ENCODE measurements around the gene RBPMS2.

RBPMS2 gene

GRCh38 chr15:64782751-64783150, 7.4 kb upstream of the RBPMS2 start:
- no peak for DNase-seq (ENCODE audit: low read depth)
- H3K4me3 ChIP-seq (ENCODE audit: control insufficient read depth, low read depth, low read length) = no peak overlapping the region
- TF ChIP-seq, protein P1, sequence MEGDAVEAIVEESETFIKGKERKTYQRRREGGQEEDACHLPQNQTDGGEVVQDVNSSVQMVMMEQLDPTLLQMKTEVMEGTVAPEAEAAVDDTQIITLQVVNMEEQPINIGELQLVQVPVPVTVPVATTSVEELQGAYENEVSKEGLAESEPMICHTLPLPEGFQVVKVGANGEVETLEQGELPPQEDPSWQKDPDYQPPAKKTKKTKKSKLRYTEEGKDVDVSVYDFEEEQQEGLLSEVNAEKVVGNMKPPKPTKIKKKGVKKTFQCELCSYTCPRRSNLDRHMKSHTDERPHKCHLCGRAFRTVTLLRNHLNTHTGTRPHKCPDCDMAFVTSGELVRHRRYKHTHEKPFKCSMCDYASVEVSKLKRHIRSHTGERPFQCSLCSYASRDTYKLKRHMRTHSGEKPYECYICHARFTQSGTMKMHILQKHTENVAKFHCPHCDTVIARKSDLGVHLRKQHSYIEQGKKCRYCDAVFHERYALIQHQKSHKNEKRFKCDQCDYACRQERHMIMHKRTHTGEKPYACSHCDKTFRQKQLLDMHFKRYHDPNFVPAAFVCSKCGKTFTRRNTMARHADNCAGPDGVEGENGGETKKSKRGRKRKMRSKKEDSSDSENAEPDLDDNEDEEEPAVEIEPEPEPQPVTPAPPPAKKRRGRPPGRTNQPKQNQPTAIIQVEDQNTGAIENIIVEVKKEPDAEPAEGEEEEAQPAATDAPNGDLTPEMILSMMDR (IDR thresholded peaks at IDR 0.05; ENCODE audit: control insufficient read depth, insufficient read depth, low read depth, low read length, missing control alignments) = no peak

DNA sequence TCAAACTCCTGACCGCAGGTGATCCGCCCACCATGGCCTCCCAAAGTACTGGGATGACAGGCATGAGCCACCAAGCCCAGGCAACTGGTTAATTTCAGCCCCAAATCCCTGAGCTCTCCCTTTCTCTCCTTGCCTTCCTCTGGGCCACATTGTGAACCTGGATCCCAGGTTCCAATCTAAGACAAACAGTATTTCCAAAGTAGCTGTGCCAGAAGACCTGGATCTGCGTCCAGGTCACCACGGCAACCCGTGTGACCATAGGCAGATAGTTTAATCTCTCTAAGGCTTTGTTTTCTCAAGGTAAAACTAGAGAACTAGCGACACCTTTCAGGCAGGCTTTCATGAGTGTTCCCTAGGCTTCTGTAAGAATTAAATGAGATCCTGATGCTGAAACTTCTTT, 5.9 kb upstream of the RBPMS2 start:
- no peak for DNase-seq (ENCODE audit: low read depth)
- TF ChIP-seq, protein P1 (IDR thresholded peaks at IDR 0.05; ENCODE audit: control insufficient read depth, insufficient read depth, low read depth, low read length, missing control alignments) = no peak
- no peak overlapping the region for H3K4me3 ChIP-seq (ENCODE audit: control insufficient read depth, low read depth, low read length)

GRCh38 chr15:64780600-64781156, 5.3 kb upstream of the RBPMS2 start:
- TF ChIP-seq, protein P1 (IDR thresholded peaks at IDR 0.05; ENCODE audit: control insufficient read depth, insufficient read depth, low read depth, low read length, missing control alignments) = no peak
- H3K4me3 ChIP-seq (ENCODE audit: control insufficient read depth, low read depth, low read length) = no peak overlapping the region
- no peak for DNase-seq (ENCODE audit: low read depth)

- no peak overlapping the region for H3K4me3 ChIP-seq (ENCODE audit: control insufficient read depth, low read depth, low read length)
- DNase-seq (ENCODE audit: low read depth) = no peak
- TF ChIP-seq, protein P1 (IDR thresholded peaks at IDR 0.05; ENCODE audit: control insufficient read depth, insufficient read depth, low read depth, low read length, missing control alignments) = no peak
Observed at GRCh38 chr15:64779630-64780029, 4.2 kb upstream of the RBPMS2 start.

GRCh38 chr15:64779024-64779423, 3.6 kb upstream of the RBPMS2 start:
- no peak for DNase-seq (ENCODE audit: low read depth)
- no peak overlapping the region for H3K4me3 ChIP-seq (ENCODE audit: control insufficient read depth, low read depth, low read length)
- TF ChIP-seq, protein P1 (IDR thresholded peaks at IDR 0.05; ENCODE audit: control insufficient read depth, insufficient read depth, low read depth, low read length, missing control alignments) = no peak

DNA sequence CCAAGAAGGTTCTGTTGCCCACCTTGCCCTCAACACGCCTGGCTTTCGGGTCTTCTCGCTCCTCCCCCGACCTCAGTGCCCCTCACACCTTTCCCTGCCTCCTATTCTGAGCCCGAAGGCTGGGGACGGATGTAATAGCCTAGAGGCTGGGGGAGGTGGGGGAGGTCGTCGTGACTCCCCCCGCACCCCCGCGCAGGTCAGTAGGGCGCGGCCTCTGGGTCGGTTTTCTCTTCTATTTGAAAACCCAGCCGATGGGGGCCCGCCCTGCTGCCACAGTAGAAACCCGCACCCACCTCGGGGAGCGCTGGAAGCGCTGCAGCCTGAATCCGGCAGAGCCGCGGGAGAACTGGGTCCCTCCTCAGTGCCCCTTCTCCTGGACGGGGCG, 1.0 kb upstream of the RBPMS2 start:
- no peak for DNase-seq (ENCODE audit: low read depth)
- no peak overlapping the region for H3K4me3 ChIP-seq (ENCODE audit: control insufficient read depth, low read depth, low read length)
- TF ChIP-seq, protein P1 (IDR thresholded peaks at IDR 0.05; ENCODE audit: control insufficient read depth, insufficient read depth, low read depth, low read length, missing control alignments) = no peak

All from AG09309 (cell line).